ENCODE data around the gene HECA.
"Not testable (repeated sequence)": the region's sequence is repeated elsewhere in the genome, so short reads cannot be mapped to it uniquely, and the experiment has no call there.

HECA gene

GRCh38 chr6:139161817-139162284, 27.0 kb downstream of the HECA start:
- no peak for DNase-seq

GRCh38 chr6:139164001-139164400, 29.1 kb downstream of the HECA start:
- no peak for DNase-seq

GRCh38 chr6:139165324-139165723, 30.4 kb downstream of the HECA start:
- DNase-seq = no peak

GRCh38 chr6:139166238-139166955, 31.5 kb downstream of the HECA start:
- DNase-seq = no peak

- DNase-seq = no peak
Observed at GRCh38 chr6:139166956-139167313, 32.1 kb downstream of the HECA start.

GRCh38 chr6:139172151-139172550, 37.3 kb downstream of the HECA start:
- no peak for DNase-seq

GRCh38 chr6:139172567-139172966, 37.7 kb downstream of the HECA start:
- no peak for DNase-seq

- no peak for DNase-seq
Observed at GRCh38 chr6:139173172-139173571, 38.3 kb downstream of the HECA start.

GRCh38 chr6:139173822-139174221, 38.9 kb downstream of the HECA start:
- DNase-seq = no peak

GRCh38 chr6:139174961-139175360, 40.1 kb downstream of the HECA start:
- no peak for DNase-seq

GRCh38 chr6:139175389-139175948, 40.6 kb downstream of the HECA start:
- DNase-seq = no peak

GRCh38 chr6:139181236-139181635, 46.4 kb downstream of the HECA start:
- no peak for DNase-seq

- DNase-seq = no peak
Observed at GRCh38 chr6:139184047-139184446, 49.2 kb downstream of the HECA start.

- DNase-seq = no peak
Observed at GRCh38 chr6:139184459-139184858, 49.6 kb downstream of the HECA start.

- no peak for DNase-seq
Observed at GRCh38 chr6:139186242-139186641, 51.4 kb downstream of the HECA start.

GRCh38 chr6:139186692-139187091, 51.8 kb downstream of the HECA start:
- DNase-seq = no peak

GRCh38 chr6:139187489-139187888, 52.6 kb downstream of the HECA start:
- DNase-seq = no peak

- no peak for DNase-seq
Observed at GRCh38 chr6:139189665-139190064, 54.8 kb downstream of the HECA start.

GRCh38 chr6:139194740-139195139, 59.9 kb downstream of the HECA start:
- no peak for DNase-seq

- DNase-seq = no peak
Observed at GRCh38 chr6:139198529-139199288, 63.8 kb downstream of the HECA start.

GRCh38 chr6:139201378-139201777, 66.5 kb downstream of the HECA start:
- no peak for DNase-seq

GRCh38 chr6:139204978-139205377, 70.1 kb downstream of the HECA start:
- DNase-seq = no peak

- no peak for DNase-seq
Observed at GRCh38 chr6:139205843-139206242, 71.0 kb downstream of the HECA start.

GRCh38 chr6:139210766-139211165, 75.9 kb downstream of the HECA start:
- not testable (repeated sequence) for DNase-seq
